ENCODE measurements around the gene OR5B17.
"Not testable (repeated sequence)": the region's sequence is repeated elsewhere in the genome, so short reads cannot be mapped to it uniquely, and the experiment has no call there.

Gene OR5B17

GRCh38 chr11:58358969-58359368, at the start of gene OR5B17:
OR5B17 (minus strand) TSS chr11:58359069; CDS start chr11:58359069, 0 bp downstream.
- no peak for DNase-seq (ENCODE audit: low read depth, low spot score)

- no peak for DNase-seq (ENCODE audit: low read depth, low spot score)
Observed at GRCh38 chr11:58406774-58407173, 47.9 kb upstream of the OR5B17 start, which contains the start of gene OR5B3. OR5B3 (minus strand) TSS chr11:58406874; CDS start chr11:58403409, 3,465 bp downstream.

GRCh38 chr11:58399622-58400021, 40.8 kb upstream of the OR5B17 start:
- not testable (repeated sequence) for DNase-seq (ENCODE audit: low read depth, low spot score)

- no peak for DNase-seq (ENCODE audit: low read depth, low spot score)
Observed at GRCh38 chr11:58395581-58395980, 36.7 kb upstream of the OR5B17 start.

- DNase-seq (ENCODE audit: low read depth, low spot score) = no peak
Observed at GRCh38 chr11:58394195-58394594, 35.3 kb upstream of the OR5B17 start.

GRCh38 chr11:58392746-58393145, 33.9 kb upstream of the OR5B17 start:
- DNase-seq (ENCODE audit: low read depth, low spot score) = no peak

GRCh38 chr11:58391879-58392278, 33.0 kb upstream of the OR5B17 start:
- no peak for DNase-seq (ENCODE audit: low read depth, low spot score)

- no peak for DNase-seq (ENCODE audit: low read depth, low spot score)
Observed at GRCh38 chr11:58390551-58391063, 31.7 kb upstream of the OR5B17 start.

GRCh38 chr11:58354727-58355126, 4.1 kb downstream of the OR5B17 start:
- no peak for DNase-seq (ENCODE audit: low read depth, low spot score)

- no peak for DNase-seq (ENCODE audit: low read depth, low spot score)
Observed at GRCh38 chr11:58345204-58345603, 13.7 kb downstream of the OR5B17 start.

GRCh38 chr11:58334708-58335107, 24.2 kb downstream of the OR5B17 start:
- peak; percentile 35 for DNase-seq (ENCODE audit: low read depth, low spot score)

- no peak for DNase-seq (ENCODE audit: low read depth, low spot score)
Observed at GRCh38 chr11:58330861-58331260, 28.0 kb downstream of the OR5B17 start.

- DNase-seq (ENCODE audit: low read depth, low spot score) = no peak
Observed at GRCh38 chr11:58318532-58318931, 40.3 kb downstream of the OR5B17 start.

GRCh38 chr11:58316142-58316541, 42.7 kb downstream of the OR5B17 start:
- no peak for DNase-seq (ENCODE audit: low read depth, low spot score)
